PC-3 (cell line): ENCODE measurements around the gene MIDN.

Experiments used
- EZH2 ChIP-seq: fragments of 300-600 bp; sonication (generic); IDR thresholded peaks from one replicate; pipeline ENCODE4 v1.6.1; 2017; ENCODE audit warnings: antibody characterized with exemption, mild to moderate bottlenecking, low read length; ENCODE audit not compliant: unreplicated experiment
- EZH2phosphoT487 ChIP-seq: fragments of 300-600 bp; sonication (generic); IDR thresholded peaks from 2 replicates; pipeline ENCODE4 v1.6.1; 2018; ENCODE audit warnings: mild to moderate bottlenecking, antibody characterized with exemption, low read length, borderline replicate concordance
- TF ChIP-seq, protein P1 (sequence below): fragments of 300-600 bp; sonication (generic); conservative IDR thresholded peaks from 2 replicates; pipeline ENCODE4 v1.5.1; 2017; ENCODE audit warnings: antibody characterized with exemption, low read depth, mild to moderate bottlenecking, low read length

DNA sequence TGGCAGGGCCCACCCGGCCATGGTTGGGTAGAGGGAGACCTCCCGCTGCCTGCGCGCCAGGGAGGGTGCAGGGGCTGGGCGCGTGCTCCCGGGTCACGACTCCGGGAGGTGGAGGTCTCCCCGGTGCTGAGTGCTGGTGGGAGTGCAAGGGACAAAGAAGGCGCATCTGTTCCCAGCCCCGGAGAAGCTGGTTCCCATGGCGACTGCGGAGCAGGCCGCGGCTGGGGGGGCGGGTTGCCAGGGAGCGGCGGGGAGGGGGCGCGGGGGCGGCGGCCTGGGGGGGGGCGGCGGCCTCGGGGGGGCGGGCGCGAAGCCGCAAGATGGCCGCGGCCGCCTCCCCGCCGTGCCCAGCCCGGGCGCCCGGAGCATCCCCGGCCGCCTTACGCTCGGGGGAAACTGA lies 11.8 kb upstream of the MIDN start:
- TF ChIP-seq, protein P1, sequence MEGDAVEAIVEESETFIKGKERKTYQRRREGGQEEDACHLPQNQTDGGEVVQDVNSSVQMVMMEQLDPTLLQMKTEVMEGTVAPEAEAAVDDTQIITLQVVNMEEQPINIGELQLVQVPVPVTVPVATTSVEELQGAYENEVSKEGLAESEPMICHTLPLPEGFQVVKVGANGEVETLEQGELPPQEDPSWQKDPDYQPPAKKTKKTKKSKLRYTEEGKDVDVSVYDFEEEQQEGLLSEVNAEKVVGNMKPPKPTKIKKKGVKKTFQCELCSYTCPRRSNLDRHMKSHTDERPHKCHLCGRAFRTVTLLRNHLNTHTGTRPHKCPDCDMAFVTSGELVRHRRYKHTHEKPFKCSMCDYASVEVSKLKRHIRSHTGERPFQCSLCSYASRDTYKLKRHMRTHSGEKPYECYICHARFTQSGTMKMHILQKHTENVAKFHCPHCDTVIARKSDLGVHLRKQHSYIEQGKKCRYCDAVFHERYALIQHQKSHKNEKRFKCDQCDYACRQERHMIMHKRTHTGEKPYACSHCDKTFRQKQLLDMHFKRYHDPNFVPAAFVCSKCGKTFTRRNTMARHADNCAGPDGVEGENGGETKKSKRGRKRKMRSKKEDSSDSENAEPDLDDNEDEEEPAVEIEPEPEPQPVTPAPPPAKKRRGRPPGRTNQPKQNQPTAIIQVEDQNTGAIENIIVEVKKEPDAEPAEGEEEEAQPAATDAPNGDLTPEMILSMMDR = no peak
- TF ChIP-seq EZH2 = no peak
- TF ChIP-seq EZH2phosphoT487 = no peak
